GM12878 (cell line): Measurements from ENCODE around the gene SNURF. TPM values are rescaled to one million over a fixed set of nuclear protein-coding genes. Genes with fewer than 3 reads are reported as not detected.

ENCODE experiments used
- ATAC-seq: fragments of 200-7000 bp; cut with Tn5 transposase; 3 replicates; pipeline ENCODE4 v1.9.1; 2020; ENCODE audit warnings: mild to moderate bottlenecking, moderate library complexity
- BruUV-seq: library from RNA; stranded (reverse); fragments of 400-500 nt; replicated peaks from 2 replicates; lab custom pipeline; 2021; lab: Mats Ljungman, UMichigan
- CTCF ChIA-PET: fragments of 300-600 bp; sonication (Branson Sonifier 250); formaldehyde crosslinking; extraction: SDS; loops from one replicate; lab custom pipeline; 2021; ENCODE audit warnings: inconsistent platforms; lab: Yijun Ruan, JAX
- POLR2A ChIA-PET: fragments of 350-600 bp; formaldehyde crosslinking; extraction: SDS; loops from one replicate; lab custom pipeline; 2021; ENCODE audit warnings: inconsistent platforms; lab: Charles Lee
- RAD21 ChIA-PET: fragments of 300-600 bp; sonication (Branson Sonifier 250); formaldehyde crosslinking; loops from one replicate; lab custom pipeline; 2023; ENCODE audit warnings: antibody characterized with exemption; ENCODE audit not compliant: unreplicated experiment; lab: Charles Lee
- SMC1A ChIA-PET: fragments of 300-600 bp; sonication (Branson Sonifier 250); formaldehyde crosslinking; loops from one replicate; lab custom pipeline; 2023; ENCODE audit not compliant: unreplicated experiment, uncharacterized antibody; lab: Charles Lee
- DNase-seq: peaks from one replicate; pipeline ENCODE4 v3.0.0-alpha.2; 2011; ENCODE audit warnings: low read depth, low spot score
- FAIRE-seq: peaks from 3 replicates; lab custom pipeline; 2011; peaks lifted over from hg19 to GRCh38; lab: Jason Lieb, UNC
- H2AFZ ChIP-seq: 2 replicates; pipeline ENCODE4 v1.6.0; 2011; ENCODE audit warnings: low read depth, low read length, control low read depth; ENCODE audit not compliant: control insufficient read depth
- H3K27ac ChIP-seq: 2 replicates; pipeline ENCODE4 v1.5.1; 2011; ENCODE audit warnings: control low read depth; ENCODE audit not compliant: control insufficient read depth, insufficient read depth
- H3K27me3 ChIP-seq, 2 experiments: replicated peaks in 1 of 2; 2 replicates each; pipeline versions ENCODE4 v1.6.0 to v1.6.1; 2011; ENCODE audit warnings: low read length in 1 of 2; ENCODE audit not compliant: control insufficient read depth in 2 of 2, insufficient read depth in 2 of 2
- H3K36me3 ChIP-seq, 2 experiments: 2 replicates each; pipeline ENCODE4 v1.5.1; 2011; ENCODE audit warnings: low read length in 1 of 2; ENCODE audit not compliant: control insufficient read depth in 2 of 2, insufficient read depth in 2 of 2
- H3K4me1 ChIP-seq: 2 replicates; pipeline ENCODE4 v1.6.1; 2011; ENCODE audit warnings: mild to moderate bottlenecking, low read length, moderate library complexity, mixed read lengths; ENCODE audit not compliant: control insufficient read depth, insufficient read depth
- H3K4me2 ChIP-seq: 2 replicates; pipeline ENCODE4 v1.6.0; 2011; ENCODE audit warnings: control low read depth; ENCODE audit not compliant: control insufficient read depth, insufficient read depth
- H3K4me3 ChIP-seq: fragments of 200-600 bp; sonication (generic); 2 replicates; pipeline ENCODE4 v1.5.1; 2016
- H3K79me2 ChIP-seq: 2 replicates; pipeline ENCODE4 v1.6.0; 2011; ENCODE audit warnings: low read length; ENCODE audit not compliant: control insufficient read depth, insufficient read depth
- H3K9ac ChIP-seq: 2 replicates; pipeline ENCODE4 v1.8.0; 2011; ENCODE audit warnings: low read length, control low read depth, mixed read lengths; ENCODE audit not compliant: control insufficient read depth, insufficient read depth
- H3K9me3 ChIP-seq: replicated peaks from 3 replicates; pipeline ENCODE4 v1.5.1; 2011; ENCODE audit warnings: mild to moderate bottlenecking, low read length; ENCODE audit not compliant: control insufficient read depth, insufficient read depth
- H4K20me1 ChIP-seq: 2 replicates; pipeline ENCODE4 v1.6.0; 2011; ENCODE audit not compliant: control insufficient read depth, insufficient read depth
- ATF3 ChIP-seq: IDR thresholded peaks from 2 replicates; pipeline ENCODE4 v1.6.1; 2011; ENCODE audit warnings: low read depth, mild to moderate bottlenecking, low read length, moderate library complexity, borderline replicate concordance; ENCODE audit errors: extremely low read depth
- CEBPZ ChIP-seq: fragments of 150-350 bp; IDR thresholded peaks from 2 replicates; pipeline ENCODE4 v1.6.1; 2016; ENCODE audit warnings: low read depth, low read length
- E4F1 ChIP-seq: fragments of 450-650 bp; IDR thresholded peaks from 2 replicates; pipeline ENCODE4 v1.6.1; 2018; ENCODE audit warnings: borderline replicate concordance, mild to moderate bottlenecking; ENCODE audit not compliant: partially characterized antibody
- MTA2 ChIP-seq: fragments of 450-650 bp; IDR thresholded peaks from 2 replicates; pipeline ENCODE4 v1.6.1; 2016; ENCODE audit warnings: low read depth, mild to moderate bottlenecking, moderate library complexity
- RAD51 ChIP-seq: fragments of 450-650 bp; IDR thresholded peaks from 2 replicates; pipeline ENCODE4 v1.6.1; 2016; ENCODE audit warnings: moderate library complexity, mild to moderate bottlenecking, inconsistent platforms
- SIN3A ChIP-seq: IDR thresholded peaks from 2 replicates; pipeline ENCODE4 v1.6.1; 2012; ENCODE audit warnings: low read depth, low read length, improper control_type of control experiment
- SPI1 ChIP-seq: IDR thresholded peaks from 2 replicates; pipeline ENCODE4 v1.6.1; 2011; ENCODE audit warnings: low read depth, mild to moderate bottlenecking, low read length, moderate library complexity, borderline replicate concordance; ENCODE audit not compliant: insufficient read depth
- WGBS: methylation state at CpG from one replicate; pipeline ENCODE4 v1.1.6; 2016; ENCODE audit warnings: low lambda C conversion rate; ENCODE audit not compliant: insufficient replicate concordance, insufficient coverage; ENCODE audit errors: missing lambda C conversion rate; 5-methylcytosine and 5-hydroxymethylcytosine counted together
- in situ Hi-C: fragments of 300-500 bp; cut with MboI; formaldehyde crosslinking; loops from 9 replicates; pipeline ENCODE4 v1.14.3; 2018; ENCODE audit warnings: mixed read lengths
- intact Hi-C: fragments of 100-400 bp; cut with micrococcal nuclease; formaldehyde crosslinking; loops from one replicate; pipeline ENCODE4 v1.14.2; 2022; ENCODE audit not compliant: unreplicated experiment
- polyA plus RNA-seq, 11 experiments: library from polyadenylated mRNA; depleted of rRNA in 4 of 11; unstranded in 6 of 11; stranded (reverse) in 5 of 11; fragments of >200 nt; fragmentation: Nextera tagmentation in 4 of 11; fragmentation: Illumina TruSeq in 1 of 11; extraction: Ambion mirVana in 4 of 11; extraction: Trizol in 1 of 11; gene quantifications; 1 replicate in 1 of 11; 2 replicates in 10 of 11; pipeline versions ENCODE4 v1.2.1 to v1.2.3, GENCODE V29; 2011 to 2016; ENCODE audit warnings: inconsistent platforms in 2 of 11, missing spikeins in 2 of 11, low read depth in 1 of 11
- total RNA-seq, 4 experiments: library from RNA; depleted of rRNA in 3 of 4; stranded (reverse); fragments of >200 nt in 3 of 4; fragmentation: Illumina TruSeq in 1 of 4; extraction: Trizol in 1 of 4; gene quantifications; 2 replicates each; pipeline versions ENCODE4 v1.2.1 to v1.2.3, GENCODE V29; 2013 to 2021

The SNURF gene
- total and polyA plus RNA-seq, 10 of the 15 experiments (the other 5 are each of a cell fraction or from before 2014, with no cell fraction given): 2.6 to 25.4 (median 8.9) TPM

- TF ChIP-seq E4F1 (no peak), RAD51 (no peak)
Observed at GRCh38 chr15:24944954-24945353, 9.8 kb upstream of the SNURF start (continued).

- H3K9ac ChIP-seq: no peak overlapping the region
- ChIA-PET POLR2A (no interaction called here), CTCF (interaction anchor here (1.2 kb wide), 1 partner anchor 15 kb away, joined by 3 read pairs; no protein-coding TSS in a partner anchor), RAD21 (no interaction called here), SMC1A (interaction anchor here (0.7 kb wide), 1 partner anchor 21 kb away, joined by 3 read pairs; no protein-coding TSS in a partner anchor)
- no peak overlapping the region for H2AFZ ChIP-seq
- no peaks in the 10 kb centered on the region for H4K20me1 ChIP-seq
- no peaks in the 10 kb centered on the region for H3K4me1 ChIP-seq
- no TSS peak for BruUV-seq
- H3K9me3 ChIP-seq: no peaks in the 10 kb centered on the region; the same call in 2 of the 3 replicates
- no peaks in the 10 kb centered on the region for H3K36me3 ChIP-seq
- in situ Hi-C loops: no loop called here
- H3K4me2 ChIP-seq: no peak overlapping the region
- H3K79me2 ChIP-seq: no peaks in the 10 kb centered on the region
- intact Hi-C loops: no loop called here
- WGBS: 0% methylated on average over 1 of the region's 1 CpG
- no peak overlapping the region for H3K4me3 ChIP-seq
- DNase-seq: no peak
- no peak for ATAC-seq
- TF ChIP-seq SPI1 (no peak), MTA2 (no peak), ATF3 (no peak), CEBPZ (no peak), SIN3A (no peak), RAD51 (no peak)
- H3K27ac ChIP-seq: no peak overlapping the region
- H3K27me3 ChIP-seq: no peaks in the 10 kb centered on the region
- no peak for FAIRE-seq
Observed at GRCh38 chr15:24945711-24946110, 9.1 kb upstream of the SNURF start.
